H1 (cell line): ENCODE data around the gene CBLB. TPM values are rescaled to one million over a fixed set of nuclear protein-coding genes. Genes with fewer than 3 reads are reported as not detected.

ENCODE experiments used
- CTCF ChIA-PET: fragments of 300-600 bp; sonication (Branson Sonifier 250); formaldehyde crosslinking; loops from one replicate; lab custom pipeline; 2021; ENCODE audit not compliant: partially characterized antibody; lab: Charles Lee
- POLR2A ChIA-PET: fragments of 300-600 bp; sonication (Branson Sonifier 250); formaldehyde crosslinking; loops from one replicate; lab custom pipeline; 2021; ENCODE audit warnings: inconsistent platforms; ENCODE audit not compliant: partially characterized antibody; lab: Charles Lee
- DNase-seq, 2 experiments: peaks; one replicate each; pipeline versions ENCODE4 v3.0.0 to v3.0.0-alpha.2; 2010 to 2022; ENCODE audit warnings: low spot score in 2 of 2, low read depth in 1 of 2, mixed read lengths in 1 of 2
- FAIRE-seq: peaks from 2 replicates; lab custom pipeline; 2011; peaks lifted over from hg19 to GRCh38; lab: Jason Lieb, UNC
- H2AFZ ChIP-seq: 2 replicates; pipeline ENCODE4 v1.8.1; 2012; ENCODE audit warnings: low read length, inconsistent platforms
- H2AK5ac ChIP-seq: 2 replicates; pipeline ENCODE4 v1.6.1; 2013; ENCODE audit warnings: low read depth, low read length
- H2BK120ac ChIP-seq: replicated peaks from 2 replicates; pipeline ENCODE3; 2013; ENCODE audit warnings: low read depth, low read length, inconsistent platforms
- H2BK12ac ChIP-seq: 2 replicates; pipeline ENCODE4 v1.6.1; 2013; ENCODE audit warnings: low read depth, low read length
- H2BK15ac ChIP-seq: 2 replicates; pipeline ENCODE4 v1.6.1; 2013; ENCODE audit warnings: low read length
- H2BK20ac ChIP-seq: 2 replicates; pipeline ENCODE4 v1.6.1; 2013; ENCODE audit warnings: low read length
- H2BK5ac ChIP-seq: 2 replicates; pipeline ENCODE4 v1.6.1; 2013; ENCODE audit warnings: low read depth, low read length
- H3K14ac ChIP-seq: 2 replicates; pipeline ENCODE4 v1.6.1; 2013; ENCODE audit warnings: inconsistent platforms; ENCODE audit not compliant: insufficient read length
- H3K18ac ChIP-seq: 2 replicates; pipeline ENCODE4 v1.6.1; 2013; ENCODE audit warnings: low read length; ENCODE audit errors: extremely low read depth
- H3K23ac ChIP-seq: 2 replicates; pipeline ENCODE4 v1.6.1; 2013; ENCODE audit warnings: inconsistent platforms; ENCODE audit not compliant: insufficient read length
- H3K23me2 ChIP-seq: 2 replicates; pipeline ENCODE4 v1.6.1; 2013; ENCODE audit warnings: low read depth, low read length
- H3K27ac ChIP-seq: 2 replicates; pipeline ENCODE4 v1.6.1; 2011; ENCODE audit warnings: low read depth, low read length, inconsistent platforms
- H3K27me3 ChIP-seq, 4 experiments: replicated peaks in 1 of 4; 1 replicate in 1 of 4; 2 replicates in 3 of 4; pipeline versions ENCODE4 v1.6.1 to v1.8.1; 2011 to 2013; ENCODE audit warnings: low read length in 3 of 4, mild to moderate bottlenecking in 3 of 4, inconsistent platforms in 2 of 4, mixed read lengths in 2 of 4, moderate library complexity in 1 of 4; ENCODE audit not compliant: control insufficient read depth in 3 of 4, insufficient read depth in 3 of 4; ENCODE audit errors: extremely low read depth in 1 of 4
- H3K36me3 ChIP-seq, 4 experiments: 2 replicates each; pipeline versions ENCODE4 v1.6.1 to v1.8.1; 2011 to 2013; ENCODE audit warnings: mild to moderate bottlenecking in 4 of 4, low read length in 3 of 4, moderate library complexity in 2 of 4, control low read depth in 1 of 4, inconsistent platforms in 1 of 4; ENCODE audit not compliant: insufficient read depth in 4 of 4, control insufficient read depth in 2 of 4
- H3K4ac ChIP-seq: replicated peaks from 2 replicates; pipeline ENCODE3; 2013; ENCODE audit warnings: low read length, low read depth, mixed read lengths, inconsistent platforms; ENCODE audit not compliant: insufficient read length
- H3K4me1 ChIP-seq, 4 experiments: replicated peaks in 1 of 4; 1 replicate in 1 of 4; 2 replicates in 3 of 4; pipeline versions ENCODE4 v1.6.1 to v1.8.1; 2011 to 2013; ENCODE audit warnings: low read length in 3 of 4, inconsistent platforms in 2 of 4, mixed read lengths in 1 of 4; ENCODE audit not compliant: insufficient read depth in 4 of 4, control insufficient read depth in 3 of 4
- H3K4me2 ChIP-seq, 2 experiments: 2 replicates each; pipeline versions ENCODE4 v1.6.1 to v1.8.1; 2011 to 2013; ENCODE audit warnings: low read depth in 2 of 2, low read length in 2 of 2, control low read depth in 1 of 2, inconsistent platforms in 1 of 2, mild to moderate bottlenecking in 1 of 2; ENCODE audit not compliant: insufficient read depth in 1 of 2
- H3K4me3 ChIP-seq, 4 experiments: fragments of 200-600, 300-600 bp in 1 of 4; sonication (generic), shearing (Covaris generic), sonication (Bioruptor Twin) in 1 of 4; 2 replicates each; pipeline versions ENCODE4 v1.5.1 to v1.8.1; 2011 to 2016; ENCODE audit warnings: low read length in 4 of 4, low read depth in 3 of 4, control low read depth in 2 of 4, inconsistent platforms in 2 of 4, mild to moderate bottlenecking in 2 of 4, mixed read lengths in 1 of 4, moderate library complexity in 1 of 4; ENCODE audit not compliant: insufficient read depth in 2 of 4; ENCODE audit errors: extremely low read depth in 1 of 4
- H3K56ac ChIP-seq: replicated peaks from 2 replicates; pipeline ENCODE3; 2013; ENCODE audit warnings: low read depth, mild to moderate bottlenecking, mixed read lengths, low read length, inconsistent platforms; ENCODE audit not compliant: insufficient read length
- H3K79me1 ChIP-seq: 2 replicates; pipeline ENCODE4 v1.6.1; 2013; ENCODE audit warnings: low read depth, low read length, control low read depth
- H3K79me2 ChIP-seq, 2 experiments: 2 replicates each; pipeline versions ENCODE4 v1.6.1 to v1.8.1; 2012 to 2013; ENCODE audit warnings: low read length in 2 of 2, mild to moderate bottlenecking in 2 of 2, inconsistent platforms in 1 of 2; ENCODE audit not compliant: insufficient read depth in 2 of 2, control insufficient read depth in 1 of 2
- H3K9ac ChIP-seq, 4 experiments: replicated peaks in 1 of 4; 1 replicate in 1 of 4; 2 replicates in 3 of 4; pipeline versions ENCODE4 v1.6.1 to v1.8.1; 2011 to 2013; ENCODE audit warnings: low read depth in 3 of 4, low read length in 3 of 4, control low read depth in 2 of 4, mild to moderate bottlenecking in 2 of 4, moderate library complexity in 2 of 4, inconsistent platforms in 1 of 4; ENCODE audit errors: extremely low read depth in 1 of 4
- H3K9me3 ChIP-seq, 2 experiments: 2 replicates each; pipeline versions ENCODE4 v1.6.1 to v1.8.1; 2012 to 2013; ENCODE audit warnings: mild to moderate bottlenecking in 2 of 2, moderate library complexity in 2 of 2, control low read depth in 1 of 2, inconsistent platforms in 1 of 2, low read depth in 1 of 2, low read length in 1 of 2, mixed read lengths in 1 of 2; ENCODE audit not compliant: insufficient read depth in 2 of 2
- H4K20me1 ChIP-seq, 2 experiments: replicated peaks in 1 of 2; 2 replicates each; pipeline versions ENCODE3 to v1.8.1; 2011 to 2013; ENCODE audit warnings: inconsistent platforms in 2 of 2, low read length in 2 of 2, mild to moderate bottlenecking in 1 of 2; ENCODE audit not compliant: insufficient read depth in 2 of 2, control insufficient read depth in 1 of 2
- H4K5ac ChIP-seq: 2 replicates; pipeline ENCODE4 v1.6.1; 2013; ENCODE audit warnings: low read length, low read depth, mixed read lengths, inconsistent platforms; ENCODE audit not compliant: insufficient read length
- H4K8ac ChIP-seq: 2 replicates; pipeline ENCODE4 v1.8.0; 2013; ENCODE audit warnings: mild to moderate bottlenecking, moderate library complexity, low read length, inconsistent platforms; ENCODE audit not compliant: insufficient read depth; ENCODE audit errors: extremely low read depth
- H4K91ac ChIP-seq: replicated peaks from 2 replicates; pipeline ENCODE3; 2013; ENCODE audit warnings: low read length, mixed read lengths, inconsistent platforms; ENCODE audit not compliant: insufficient read length
- ATF2 ChIP-seq: IDR thresholded peaks from 2 replicates; pipeline ENCODE4 v1.6.1; 2012; ENCODE audit warnings: low read length, inconsistent platforms
- BACH1 ChIP-seq: IDR thresholded peaks from 2 replicates; pipeline ENCODE4 v1.6.1; 2012; ENCODE audit warnings: low read length, improper control_type of control experiment
- CHD1 ChIP-seq: IDR thresholded peaks from 2 replicates; pipeline ENCODE4 v1.6.1; 2012; ENCODE audit warnings: low read depth, low read length, improper control_type of control experiment
- POLR2A ChIP-seq, 2 experiments: IDR thresholded peaks; 1 replicate in 1 of 2; 2 replicates in 1 of 2; pipeline ENCODE4 v1.6.1; 2011; ENCODE audit warnings: low read depth in 2 of 2, low read length in 2 of 2, mild to moderate bottlenecking in 2 of 2; ENCODE audit errors: control extremely low read depth in 1 of 2
- RBBP5 ChIP-seq: IDR thresholded peaks from 2 replicates; pipeline ENCODE4 v1.7.1; 2012; ENCODE audit warnings: low read depth, mild to moderate bottlenecking, inconsistent platforms, low read length, moderate library complexity, borderline replicate concordance
- YY1 ChIP-seq: IDR thresholded peaks from 2 replicates; pipeline ENCODE4 v1.6.1; 2011; ENCODE audit warnings: low read depth, mild to moderate bottlenecking, low read length
- WGBS, 2 experiments: shearing (Covaris generic) in 1 of 2; methylation state at CpG; one replicate each; pipeline versions ENCODE4 v1.1.6 to v1.1.7; 2013 to 2015; ENCODE audit warnings: low lambda C conversion rate in 2 of 2, mixed read lengths in 2 of 2, inconsistent platforms in 1 of 2, low coverage in 1 of 2, missing lambda C conversion rate in 1 of 2; ENCODE audit not compliant: insufficient replicate concordance in 2 of 2, insufficient coverage in 1 of 2, insufficient read length in 1 of 2; ENCODE audit errors: extremely low coverage in 1 of 2, missing lambda C conversion rate in 1 of 2; 5-methylcytosine and 5-hydroxymethylcytosine counted together
- polyA plus RNA-seq, 7 experiments: library from polyadenylated mRNA; depleted of rRNA in 3 of 7; stranded (reverse) in 5 of 7; unstranded in 2 of 7; fragments of >200 nt in 5 of 7; fragments of 200-250 nt in 2 of 7; gene quantifications; 1 replicate in 5 of 7; 2 replicates in 1 of 7; 4 replicates in 1 of 7; pipeline versions ENCODE4 v1.2.1 to v1.2.3, GENCODE V29; 2011 to 2013; ENCODE audit warnings: missing spikeins in 2 of 7, mixed read lengths in 2 of 7
- total RNA-seq: library from RNA; stranded (reverse); fragmentation: NEBNext Ultra II Directional; extraction: Animal tissue kit (Norgen Biotek cat#: 25700); gene quantifications from 2 replicates; pipeline ENCODE4 v1.2.1, GENCODE V29; 2021
- TF ChIP-seq, protein P1 (sequence below): IDR thresholded peaks from 2 replicates; pipeline ENCODE4 v1.6.1; 2011; ENCODE audit warnings: low read length, improper control_type of control experiment

Gene CBLB
- total and polyA plus RNA-seq, 2 of the 8 experiments (the other 6 are each of a cell fraction or from before 2014, with no cell fraction given), result 14.5 to 26.0 TPM

DNA sequence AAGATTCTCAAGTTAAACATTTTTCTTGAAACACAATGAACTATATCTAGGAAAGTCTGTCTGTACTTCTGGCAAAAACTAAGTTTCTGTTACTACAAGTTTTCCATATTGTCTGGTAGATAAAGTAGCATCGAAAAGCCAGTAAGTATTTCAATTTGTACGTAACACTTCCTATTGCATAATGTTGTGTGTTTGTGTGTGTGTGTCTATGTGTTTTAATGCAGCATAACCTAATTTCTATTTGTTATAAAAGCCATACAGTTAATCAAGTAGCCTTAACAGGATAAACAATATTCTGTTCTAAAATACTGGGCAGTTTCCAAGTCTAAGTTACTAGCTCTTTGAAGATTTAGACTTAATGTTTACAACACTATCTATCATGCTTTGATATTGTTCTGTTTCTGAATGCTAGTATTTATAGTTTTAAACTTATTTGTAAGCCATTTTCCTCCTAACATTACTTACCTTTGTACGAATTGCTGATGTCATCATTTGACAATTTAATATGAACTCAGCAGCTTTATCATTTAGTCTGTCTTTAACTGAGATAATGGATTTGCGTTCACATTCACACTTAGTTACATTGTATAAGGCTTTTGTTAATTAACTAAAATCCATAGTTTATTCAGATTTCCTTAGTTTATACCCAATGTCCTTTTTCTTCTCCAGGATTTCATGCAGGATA, 163.9 kb downstream of the CBLB start:
- H3K4me3 ChIP-seq, result no peak overlapping the region
- H3K9me3 ChIP-seq, result no peaks in the 10 kb centered on the region
- H3K23ac ChIP-seq, result no peak overlapping the region
- no peaks in the 10 kb centered on the region for H3K79me1 ChIP-seq
- no peak overlapping the region for H3K9ac ChIP-seq
- no peak overlapping the region for H4K5ac ChIP-seq
- TF ChIP-seq ATF2 (no peak), BACH1 (no peak), CHD1 (no peak), YY1 (no peak), RBBP5 (no peak), POLR2A (IDR thresholded peaks at IDR 0.05; ENCODE audit: control extremely low read depth in 1 of 2, low read depth in 2 of 2, low read length in 2 of 2) (no peak)
- TF ChIP-seq, protein P1, sequence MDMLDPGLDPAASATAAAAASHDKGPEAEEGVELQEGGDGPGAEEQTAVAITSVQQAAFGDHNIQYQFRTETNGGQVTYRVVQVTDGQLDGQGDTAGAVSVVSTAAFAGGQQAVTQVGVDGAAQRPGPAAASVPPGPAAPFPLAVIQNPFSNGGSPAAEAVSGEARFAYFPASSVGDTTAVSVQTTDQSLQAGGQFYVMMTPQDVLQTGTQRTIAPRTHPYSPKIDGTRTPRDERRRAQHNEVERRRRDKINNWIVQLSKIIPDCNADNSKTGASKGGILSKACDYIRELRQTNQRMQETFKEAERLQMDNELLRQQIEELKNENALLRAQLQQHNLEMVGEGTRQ, result no peak
- H2BK15ac ChIP-seq, result no peak overlapping the region
- peaks cover 0 to 22% (median 2%) of the 10 kb centered on the region in 4 experiments; a peak in 4 of 8 replicates for H3K36me3 ChIP-seq
- H2AFZ ChIP-seq, result no peak overlapping the region
- DNase-seq, result no peak
- H3K27ac ChIP-seq, result no peak overlapping the region
- no peak overlapping the region for H2BK20ac ChIP-seq
- no peaks in the 10 kb centered on the region for H4K20me1 ChIP-seq
- 88% methylated on average over 4 of the region's 4 CpGs; no CpG with 5 or more reads in 1 of the 2 experiments for WGBS, 2 experiments
- FAIRE-seq, result no peak
- no peak overlapping the region for H2BK120ac ChIP-seq
- H3K4me1 ChIP-seq, result no peaks in the 10 kb centered on the region
- ChIA-PET CTCF (no interaction called here), POLR2A (no interaction called here)
- H3K56ac ChIP-seq, result no peak overlapping the region
- H3K23me2 ChIP-seq, result no peaks in the 10 kb centered on the region
- no peaks in the 10 kb centered on the region for H3K79me2 ChIP-seq
- no peak overlapping the region for H3K4me2 ChIP-seq
- H2AK5ac ChIP-seq, result no peak overlapping the region
- no peak overlapping the region for H3K4ac ChIP-seq
- no peak overlapping the region for H4K91ac ChIP-seq
- no peak overlapping the region for H2BK5ac ChIP-seq
- H2BK12ac ChIP-seq, result no peak overlapping the region
- H3K18ac ChIP-seq, result no peak overlapping the region
- H3K14ac ChIP-seq, result no peak overlapping the region
- H4K8ac ChIP-seq, result no peak overlapping the region
- H3K27me3 ChIP-seq, result no peaks in the 10 kb centered on the region
